Fibroblast of lung (primary cell): Measurements from ENCODE around the gene PTPN13. TPM values are rescaled to one million over a fixed set of nuclear protein-coding genes. Genes with fewer than 3 reads are reported as not detected.

Source experiments
- DNase-seq, 2 donors: peaks; one replicate each; pipeline versions ENCODE4 v3.0.0 to v3.0.0-alpha.2; 2010; ENCODE audit warnings: low read depth in 2 of 2
- H2AFZ ChIP-seq: 2 replicates; pipeline ENCODE4 v1.5.1; 2012; ENCODE audit warnings: low read length, control low read depth, inconsistent platforms
- H3K27ac ChIP-seq: 2 replicates; pipeline ENCODE4 v1.5.1; 2011; ENCODE audit warnings: low read length, control low read depth; ENCODE audit not compliant: insufficient read depth
- H3K27me3 ChIP-seq: 2 replicates; pipeline ENCODE4 v1.5.1; 2011; ENCODE audit warnings: mild to moderate bottlenecking, low read length; ENCODE audit not compliant: control insufficient read depth, insufficient read depth
- H3K36me3 ChIP-seq: 2 replicates; pipeline ENCODE4 v1.5.1; 2011; ENCODE audit warnings: low read length; ENCODE audit not compliant: control insufficient read depth, insufficient read depth
- H3K4me1 ChIP-seq: 2 replicates; pipeline ENCODE4 v1.5.1; 2011; ENCODE audit warnings: low read length; ENCODE audit not compliant: control insufficient read depth, insufficient read depth; ENCODE audit errors: extremely low read depth
- H3K4me2 ChIP-seq: 2 replicates; pipeline ENCODE4 v1.5.1; 2011; ENCODE audit warnings: low read length, control low read depth; ENCODE audit not compliant: insufficient read depth; ENCODE audit errors: extremely low read depth
- H3K4me3 ChIP-seq, 4 experiments: fragments of 200-600 bp in 1 of 4; sonication (generic) in 1 of 4; replicated peaks in 1 of 4; 2 replicates each; pipeline ENCODE4 v1.5.1; 2011 to 2016; ENCODE audit warnings: low read length in 4 of 4, low read depth in 3 of 4, mild to moderate bottlenecking in 3 of 4, control low read depth in 2 of 4, inconsistent platforms in 1 of 4, mixed read lengths in 1 of 4; ENCODE audit not compliant: insufficient read depth in 1 of 4; ENCODE audit errors: control extremely low read depth in 1 of 4
- H3K79me2 ChIP-seq: 2 replicates; pipeline ENCODE4 v1.5.1; 2012; ENCODE audit warnings: mild to moderate bottlenecking, low read length, inconsistent platforms; ENCODE audit not compliant: control insufficient read depth, insufficient read depth
- H3K9ac ChIP-seq: 2 replicates; pipeline ENCODE4 v1.5.1; 2011; ENCODE audit warnings: mild to moderate bottlenecking, low read length, control low read depth; ENCODE audit not compliant: insufficient read depth
- H3K9me3 ChIP-seq: 2 replicates; pipeline ENCODE4 v1.5.1; 2012; ENCODE audit warnings: low read depth, low read length; ENCODE audit not compliant: control insufficient read depth, insufficient read depth
- H4K20me1 ChIP-seq: 2 replicates; pipeline ENCODE4 v1.5.1; 2011; ENCODE audit warnings: low read length; ENCODE audit not compliant: control insufficient read depth, insufficient read depth; ENCODE audit errors: extremely low read depth
- EZH2 ChIP-seq: IDR thresholded peaks from 2 replicates; pipeline ENCODE4 v1.5.1; 2012; ENCODE audit warnings: low read length, control low read depth, mild to moderate bottlenecking; ENCODE audit errors: missing control alignments
- polyA plus RNA-seq, 2 donors: library from polyadenylated mRNA; depleted of rRNA in 1 of 2; stranded (reverse) in 1 of 2; unstranded in 1 of 2; fragments of >200 nt; gene quantifications; 2 replicates each; pipeline ENCODE4 v1.2.1, GENCODE V29; 2011 to 2012; ENCODE audit warnings: missing spikeins in 1 of 2
- total RNA-seq: library from RNA; depleted of rRNA; stranded (reverse); fragments of >200 nt; gene quantifications from 2 replicates; pipeline ENCODE4 v1.2.1, GENCODE V29; 2014
- TF ChIP-seq, protein P1 (sequence below), 2 donors: IDR thresholded peaks in 1 of 2; conservative IDR thresholded peaks in 1 of 2; 1 replicate in 1 of 2; 2 replicates in 1 of 2; pipeline ENCODE4 v1.5.1; 2011 to 2012; ENCODE audit warnings: low read length in 2 of 2, control low read depth in 1 of 2, inconsistent platforms in 1 of 2, low read depth in 1 of 2, mild to moderate bottlenecking in 1 of 2

PTPN13 gene
- total and polyA plus RNA-seq, 2 donors (not counting 1 experiment from before 2014, with no cell fraction given) = 16.5 to 136 TPM

- Histone ChIP-seq H3K4me3 (no peak overlapping the region), H3K4me2 (no peak overlapping the region), H3K27ac (no peak overlapping the region)
Observed at GRCh38 chr4:86551387-86551786, 42.7 kb upstream of the PTPN13 start.

GRCh38 chr4:86554646-86555045, 39.5 kb upstream of the PTPN13 start:
- Histone ChIP-seq H3K4me1 (no peaks in the 10 kb centered on the region), H3K36me3 (no peaks in the 10 kb centered on the region), H3K9ac (no peak overlapping the region), H3K9me3 (no peaks in the 10 kb centered on the region), H3K4me2 (no peak overlapping the region), H3K79me2 (no peaks in the 10 kb centered on the region), H3K4me3 (no peak overlapping the region), H4K20me1 (no peaks in the 10 kb centered on the region), H2AFZ (no peak overlapping the region), H3K27ac (no peak overlapping the region), H3K27me3 (no peaks in the 10 kb centered on the region)
- DNase-seq = peak in 1 of 2 donors; percentile 26
- TF ChIP-seq, protein P1, sequence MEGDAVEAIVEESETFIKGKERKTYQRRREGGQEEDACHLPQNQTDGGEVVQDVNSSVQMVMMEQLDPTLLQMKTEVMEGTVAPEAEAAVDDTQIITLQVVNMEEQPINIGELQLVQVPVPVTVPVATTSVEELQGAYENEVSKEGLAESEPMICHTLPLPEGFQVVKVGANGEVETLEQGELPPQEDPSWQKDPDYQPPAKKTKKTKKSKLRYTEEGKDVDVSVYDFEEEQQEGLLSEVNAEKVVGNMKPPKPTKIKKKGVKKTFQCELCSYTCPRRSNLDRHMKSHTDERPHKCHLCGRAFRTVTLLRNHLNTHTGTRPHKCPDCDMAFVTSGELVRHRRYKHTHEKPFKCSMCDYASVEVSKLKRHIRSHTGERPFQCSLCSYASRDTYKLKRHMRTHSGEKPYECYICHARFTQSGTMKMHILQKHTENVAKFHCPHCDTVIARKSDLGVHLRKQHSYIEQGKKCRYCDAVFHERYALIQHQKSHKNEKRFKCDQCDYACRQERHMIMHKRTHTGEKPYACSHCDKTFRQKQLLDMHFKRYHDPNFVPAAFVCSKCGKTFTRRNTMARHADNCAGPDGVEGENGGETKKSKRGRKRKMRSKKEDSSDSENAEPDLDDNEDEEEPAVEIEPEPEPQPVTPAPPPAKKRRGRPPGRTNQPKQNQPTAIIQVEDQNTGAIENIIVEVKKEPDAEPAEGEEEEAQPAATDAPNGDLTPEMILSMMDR (conservative IDR thresholded peaks at IDR 0.05 in 1 of 2, IDR thresholded peaks at IDR 0.05 in 1 of 2; ENCODE audit: low read depth in 1 of 2, low read length in 2 of 2) = no peak
- TF ChIP-seq EZH2 = no peak

More at GRCh38 chr4:86551387-86551786, 42.7 kb upstream of the PTPN13 start:
- no peaks in the 10 kb centered on the region for H3K27me3 ChIP-seq
- H3K79me2 ChIP-seq = no peaks in the 10 kb centered on the region
- H3K9me3 ChIP-seq = no peaks in the 10 kb centered on the region
- H2AFZ ChIP-seq = no peak overlapping the region
- DNase-seq = no peak
- no peaks in the 10 kb centered on the region for H3K36me3 ChIP-seq
- H3K9ac ChIP-seq = no peak overlapping the region
- H4K20me1 ChIP-seq = no peaks in the 10 kb centered on the region
- no peaks in the 10 kb centered on the region for H3K4me1 ChIP-seq
- TF ChIP-seq, protein P1 (conservative IDR thresholded peaks at IDR 0.05 in 1 of 2, IDR thresholded peaks at IDR 0.05 in 1 of 2; ENCODE audit: low read depth in 1 of 2, low read length in 2 of 2) = no peak
- no peak for TF ChIP-seq EZH2

- H3K9me3 ChIP-seq = no peaks in the 10 kb centered on the region
- TF ChIP-seq EZH2 = no peak
- TF ChIP-seq, protein P1 (conservative IDR thresholded peaks at IDR 0.05 in 1 of 2, IDR thresholded peaks at IDR 0.05 in 1 of 2; ENCODE audit: low read depth in 1 of 2, low read length in 2 of 2) = no peak
- no peaks in the 10 kb centered on the region for H3K79me2 ChIP-seq
- H3K36me3 ChIP-seq = no peaks in the 10 kb centered on the region
- no peaks in the 10 kb centered on the region for H4K20me1 ChIP-seq
- no peak overlapping the region for H3K9ac ChIP-seq
- H3K4me2 ChIP-seq = no peak overlapping the region
- peak; percentile 12 to 36 for DNase-seq
- H3K4me3 ChIP-seq = no peak overlapping the region
- no peak overlapping the region for H3K27ac ChIP-seq
- no peak overlapping the region for H2AFZ ChIP-seq
- H3K4me1 ChIP-seq = no peaks in the 10 kb centered on the region
- H3K27me3 ChIP-seq = no peaks in the 10 kb centered on the region
Observed at GRCh38 chr4:86556791-86557415, 37.2 kb upstream of the PTPN13 start.
